NOMO-1 treated with dmso at 0.1 percent for 144 hours (cell line): ENCODE data around the gene ANKMY1.

Experiments
- DNase-seq: peaks from one replicate; lab custom pipeline; 2025; ENCODE audit not compliant: unreplicated experiment; lab: John Stamatoyannopoulos, UW

Gene ANKMY1

GRCh38 chr2:240480834-240481623, 76.8 kb downstream of the ANKMY1 start:
- DNase-seq: no peak

DNA sequence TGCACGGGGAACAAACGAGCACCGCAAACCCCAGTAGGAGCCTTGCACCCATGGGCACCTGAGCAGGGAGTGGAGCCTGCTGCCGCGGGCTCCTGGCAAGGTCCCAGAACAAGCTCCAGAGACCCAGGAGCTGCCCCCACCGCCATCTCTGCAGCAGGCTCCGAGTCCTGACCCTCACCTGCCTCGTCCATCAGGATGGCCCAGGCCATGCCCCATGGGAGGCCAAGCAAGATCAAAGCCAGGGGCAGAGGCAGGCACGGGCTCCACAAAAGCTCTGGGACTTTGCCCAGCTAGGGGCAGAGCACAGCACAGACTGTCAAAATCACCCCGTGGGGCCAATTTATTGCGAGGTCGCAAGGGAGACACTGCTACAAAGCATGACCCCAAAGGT, 78.7 kb downstream of the ANKMY1 start:
- no peak for DNase-seq

DNA sequence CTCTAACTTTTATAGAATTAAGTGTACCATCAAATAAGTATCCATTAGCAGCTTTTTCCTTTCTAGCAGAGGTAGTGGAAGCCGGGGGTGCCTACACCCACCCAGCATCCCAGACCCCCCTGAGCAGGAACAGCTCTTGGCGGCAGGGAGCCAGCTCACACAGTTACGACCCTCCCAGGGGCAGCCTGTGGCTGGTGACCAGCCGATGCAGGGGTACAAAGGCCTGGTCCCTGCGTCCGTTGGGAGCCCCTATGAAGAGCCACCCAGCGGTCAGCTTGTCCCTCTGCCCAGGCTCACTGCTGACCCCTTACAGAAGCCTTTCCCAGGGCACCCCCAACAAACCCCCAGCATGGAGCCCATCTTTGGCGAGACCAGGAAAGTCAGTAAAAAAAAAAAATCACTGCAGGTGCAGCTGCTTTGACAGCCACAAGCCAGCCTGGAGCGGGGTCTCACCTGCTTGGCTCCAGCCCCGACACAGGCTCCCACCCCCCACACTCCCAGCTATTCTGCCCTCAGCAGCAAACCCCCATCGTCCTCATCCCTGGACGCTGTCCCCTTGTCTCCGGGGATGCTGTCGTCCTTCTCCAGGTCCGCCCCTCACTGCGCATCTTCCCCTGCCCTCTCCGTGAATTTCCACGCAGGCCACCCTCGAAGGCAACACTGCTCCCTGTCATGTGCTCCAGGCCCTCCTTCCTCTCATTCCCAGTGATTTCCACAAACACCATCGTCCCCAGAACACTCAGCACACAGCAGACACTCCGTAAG, 79.3 kb downstream of the ANKMY1 start:
- no peak for DNase-seq

DNA sequence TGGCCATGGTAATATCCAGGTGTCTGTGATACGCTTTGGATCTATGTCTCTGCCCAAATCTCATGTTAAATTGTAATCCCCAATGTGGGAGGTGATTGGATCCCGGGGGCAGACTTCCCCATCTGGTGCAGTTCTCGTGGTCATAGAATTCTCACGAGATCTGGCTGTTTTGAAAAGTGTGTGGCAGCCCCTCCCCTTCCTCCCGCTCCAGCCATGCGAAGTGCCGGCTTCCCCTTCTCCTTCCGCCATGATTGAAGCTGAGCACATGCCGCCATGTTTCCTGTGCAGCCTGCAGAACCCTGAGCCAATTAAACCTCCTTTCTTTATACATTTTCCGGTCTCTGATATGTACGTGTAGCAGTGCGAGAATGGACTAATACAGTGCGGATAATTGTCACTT, 79.9 kb downstream of the ANKMY1 start:
- no peak for DNase-seq

DNA sequence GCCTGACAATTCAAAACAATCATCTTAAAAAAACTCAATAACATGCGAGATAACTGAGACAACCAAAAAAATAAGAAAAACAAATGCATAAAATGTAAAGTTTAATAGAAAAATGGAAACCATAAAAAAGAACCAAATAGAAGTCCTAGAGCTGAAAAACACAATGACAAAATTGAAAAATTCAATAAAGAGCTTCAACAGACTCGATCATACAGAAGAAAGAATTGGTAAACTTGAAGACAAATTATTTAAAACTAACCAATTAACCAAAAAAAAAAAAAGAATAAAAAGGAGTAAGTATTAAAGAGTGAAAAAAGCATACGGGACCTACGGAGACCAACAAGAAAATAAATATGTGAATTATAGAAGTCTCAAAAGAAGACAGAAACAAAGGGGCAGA, 84.6 kb downstream of the ANKMY1 start:
- DNase-seq: no peak

- no peak for DNase-seq
Measured at GRCh38 chr2:240472078-240472790, 85.6 kb downstream of the ANKMY1 start.

- no peak for DNase-seq
Measured at GRCh38 chr2:240469740-240470139, 88.0 kb downstream of the ANKMY1 start.

- DNase-seq: no peak
Measured at GRCh38 chr2:240469239-240469636, 88.5 kb downstream of the ANKMY1 start.

- no peak for DNase-seq
Measured at GRCh38 chr2:240468303-240469238, 89.2 kb downstream of the ANKMY1 start.

DNA sequence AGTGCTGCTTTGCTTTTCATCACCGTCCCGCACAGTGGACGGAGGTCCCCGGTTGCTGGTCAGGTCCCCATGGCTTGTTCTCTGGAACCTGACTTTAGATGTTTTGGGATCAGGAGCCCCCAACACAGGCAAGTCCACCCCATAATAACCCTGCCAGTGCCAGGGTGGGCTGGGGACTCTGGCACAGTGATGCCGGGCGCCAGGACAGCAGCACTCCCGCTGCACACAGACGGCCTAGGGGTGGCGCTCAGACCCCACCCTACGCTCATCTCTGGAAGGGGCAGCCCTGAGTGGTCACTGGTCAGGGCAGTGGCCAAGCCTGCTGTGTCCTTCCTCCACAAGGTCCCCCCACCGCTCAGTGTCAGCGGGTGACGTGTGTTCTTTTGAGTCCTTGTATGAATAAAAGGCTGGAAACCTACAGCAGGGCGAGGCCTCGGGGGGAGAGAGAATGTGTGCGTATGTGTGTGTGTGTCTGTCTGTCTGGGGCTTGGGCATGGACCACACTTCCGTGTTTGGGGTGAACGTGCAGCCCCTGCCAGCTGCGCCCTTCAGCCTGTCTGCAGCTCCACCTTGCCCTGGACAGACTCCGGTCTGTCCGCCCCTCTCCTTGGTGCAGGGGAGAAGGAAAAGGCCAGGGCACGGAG, 90.0 kb downstream of the ANKMY1 start:
- no peak for DNase-seq

- no peak for DNase-seq
Measured at GRCh38 chr2:240467149-240467642, 90.6 kb downstream of the ANKMY1 start.

- DNase-seq: no peak
Measured at GRCh38 chr2:240466579-240467148, 91.1 kb downstream of the ANKMY1 start.

DNA sequence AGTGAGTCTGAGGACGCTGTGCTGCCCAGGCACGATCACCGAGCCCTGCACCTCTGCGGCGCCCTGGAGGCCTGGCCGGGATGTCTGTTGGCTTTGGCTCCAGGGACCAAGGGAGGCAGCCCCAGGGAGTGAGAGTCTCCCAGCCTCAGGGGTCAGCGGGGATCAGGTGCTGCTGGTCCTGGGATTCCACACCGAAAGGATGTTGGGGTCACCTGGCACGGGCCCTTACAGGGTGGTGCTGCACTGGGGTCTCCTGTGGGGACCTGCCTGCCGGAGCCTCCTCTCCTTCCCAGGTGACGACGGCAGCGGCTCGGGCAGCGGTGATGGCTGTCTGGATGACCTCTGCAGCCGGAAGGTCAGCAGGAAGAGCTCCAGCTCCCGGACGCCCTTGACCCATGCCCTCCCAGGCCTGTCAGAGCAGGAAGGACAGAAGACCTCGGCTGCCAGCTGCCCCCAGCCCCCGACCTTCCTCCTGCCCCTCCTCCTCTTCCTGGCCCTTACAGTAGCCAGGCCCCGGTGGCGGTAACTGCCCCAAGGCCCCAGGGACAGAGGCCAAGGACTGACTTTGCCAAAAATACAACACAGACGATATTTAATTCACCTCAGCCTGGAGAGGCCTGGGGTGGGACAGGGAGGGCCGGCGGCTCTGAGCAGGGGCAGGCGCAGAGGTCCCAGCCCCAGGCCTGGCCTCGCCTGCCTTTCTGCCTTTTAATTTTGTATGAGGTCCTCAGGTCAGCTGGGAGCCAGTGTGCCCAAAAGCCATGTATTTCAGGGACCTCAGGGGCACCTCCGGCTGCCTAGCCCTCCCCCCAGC, 91.8 kb downstream of the ANKMY1 start:
- no peak for DNase-seq

DNA sequence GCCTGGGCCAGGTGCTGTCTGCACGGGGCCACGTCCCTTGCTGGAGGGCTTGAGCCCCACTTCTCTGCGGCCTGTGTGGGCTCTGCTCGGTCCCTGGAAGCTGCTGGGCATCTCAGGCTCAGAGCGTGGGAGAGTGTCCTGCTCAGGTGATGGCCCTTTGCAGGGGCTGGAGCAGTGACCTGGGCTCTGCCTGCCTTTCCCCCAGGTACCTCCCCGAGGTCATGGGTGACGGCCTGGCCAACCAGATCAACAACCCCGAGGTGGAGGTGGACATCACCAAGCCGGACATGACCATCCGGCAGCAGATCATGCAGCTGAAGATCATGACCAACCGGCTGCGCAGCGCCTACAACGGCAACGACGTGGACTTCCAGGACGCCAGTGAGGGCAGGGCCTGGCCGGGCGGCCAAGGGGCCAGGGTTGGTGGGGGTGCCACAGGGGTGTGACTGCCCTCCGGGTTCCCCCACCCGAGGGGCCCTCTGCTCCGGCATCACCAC, 92.5 kb downstream of the ANKMY1 start:
- no peak for DNase-seq

- DNase-seq: no peak
Measured at GRCh38 chr2:240464514-240465241, 93.1 kb downstream of the ANKMY1 start.

DNA sequence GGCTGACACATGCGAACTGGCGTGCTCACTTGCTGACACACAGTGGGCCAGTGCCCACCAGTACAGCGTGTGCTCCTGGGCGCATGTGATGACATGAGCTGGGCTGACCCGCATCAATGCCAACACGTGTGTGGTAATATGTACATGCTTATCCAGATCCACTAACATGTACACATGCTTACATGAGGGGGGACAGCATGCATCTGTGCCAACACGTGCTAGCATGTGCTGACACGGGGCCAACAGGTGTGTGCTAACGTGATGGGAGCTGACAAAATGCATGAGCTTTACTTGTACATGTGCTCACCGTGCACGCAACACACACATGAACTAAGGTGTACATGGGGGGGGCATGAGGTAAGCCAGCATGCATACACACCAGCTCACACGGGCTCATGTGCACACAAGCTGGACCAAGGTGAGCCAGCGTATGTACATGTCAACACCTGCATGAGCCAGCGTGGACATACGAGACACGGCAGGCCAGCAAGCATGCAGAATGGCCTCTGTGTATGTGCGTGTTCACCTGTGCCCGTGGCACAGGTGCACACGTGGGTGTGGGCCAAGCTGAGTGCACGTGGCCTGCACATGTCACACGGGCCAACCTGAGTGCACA, 93.8 kb downstream of the ANKMY1 start:
- DNase-seq: no peak

GRCh38 chr2:240463274-240463865, 94.4 kb downstream of the ANKMY1 start:
- no peak for DNase-seq
